Lower leg skin (tissue), 3 donors: ENCODE data around the gene LRP6.

ENCODE experiments used
- CTCF ChIP-seq, 3 donors: fragments of 450-650 bp; IDR thresholded peaks; one replicate each; pipeline ENCODE4 v1.5.1; 2016; ENCODE audit warnings: antibody characterized with exemption in 3 of 3, mild to moderate bottlenecking in 3 of 3, moderate library complexity in 2 of 3
- POLR2A ChIP-seq, 2 donors: fragments of 450-650 bp; IDR thresholded peaks; one replicate each; pipeline ENCODE4 v1.6.1; 2016 to 2017; ENCODE audit warnings: antibody characterized with exemption in 2 of 2, mild to moderate bottlenecking in 1 of 2, moderate library complexity in 1 of 2

- TF ChIP-seq CTCF (IDR thresholded peaks at IDR 0.05), result no peak
- TF ChIP-seq POLR2A (IDR thresholded peaks at IDR 0.05), result no peak
These were observed 72.6 kb downstream of the LRP6 start for GRCh38 chr12:12194206-12194605.
